CD14-positive monocyte (primary cell): ENCODE data around the gene NOSIP. TPM values are rescaled to one million over a fixed set of nuclear protein-coding genes. Genes with fewer than 3 reads are reported as not detected.

ENCODE experiments used
- DNase-seq, 3 donors: peaks; one replicate each; pipeline ENCODE4 v3.0.0-alpha.2; 2011 to 2022
- H2AFZ ChIP-seq: 2 replicates; pipeline ENCODE4 v1.6.0; 2012; ENCODE audit warnings: mild to moderate bottlenecking, low read depth, low read length, inconsistent platforms; ENCODE audit not compliant: insufficient read depth, poor library complexity, severe bottlenecking
- H3K27ac ChIP-seq, 2 donors: 1 replicate in 1 of 2; 2 replicates in 1 of 2; pipeline ENCODE4 v1.5.1; 2012 to 2013; ENCODE audit warnings: low read length in 2 of 2, control low read depth in 1 of 2, inconsistent platforms in 1 of 2, low read depth in 1 of 2, mild to moderate bottlenecking in 1 of 2
- H3K27me3 ChIP-seq, 2 donors: one replicate each; pipeline versions ENCODE4 v1.6.0 to v1.6.1; 2011 to 2013; ENCODE audit warnings: low read length in 2 of 2; ENCODE audit not compliant: control insufficient read depth in 2 of 2, insufficient read depth in 2 of 2
- H3K36me3 ChIP-seq, 2 donors: replicated peaks in 1 of 2; 1 replicate in 1 of 2; 2 replicates in 1 of 2; pipeline versions ENCODE4 v1.5.1 to v1.6.1; 2012 to 2013; ENCODE audit warnings: low read length in 2 of 2, control low read depth in 1 of 2, inconsistent platforms in 1 of 2, mild to moderate bottlenecking in 1 of 2; ENCODE audit not compliant: insufficient read depth in 2 of 2, control insufficient read depth in 1 of 2
- H3K4me1 ChIP-seq, 2 donors: 1 replicate in 1 of 2; 2 replicates in 1 of 2; pipeline versions ENCODE4 v1.5.1 to v1.6.1; 2012 to 2013; ENCODE audit warnings: low read length in 2 of 2, control low read depth in 1 of 2, inconsistent platforms in 1 of 2, mild to moderate bottlenecking in 1 of 2, moderate library complexity in 1 of 2; ENCODE audit not compliant: insufficient read depth in 2 of 2, control insufficient read depth in 1 of 2
- H3K4me2 ChIP-seq: replicated peaks from 2 replicates; pipeline ENCODE3; 2012; ENCODE audit warnings: low read length, moderate library complexity, mild to moderate bottlenecking; ENCODE audit not compliant: poor library complexity, severe bottlenecking; ENCODE audit errors: extremely low read depth
- H3K4me3 ChIP-seq, 3 experiments: fragments of 200-600 bp in 1 of 3; sonication (generic) in 1 of 3; replicated peaks in 1 of 3; 1 replicate in 2 of 3; 2 replicates in 1 of 3; pipeline ENCODE4 v1.5.1; 2011 to 2013; ENCODE audit warnings: low read length in 3 of 3, mild to moderate bottlenecking in 3 of 3, control low read depth in 2 of 3, low read depth in 2 of 3, inconsistent platforms in 1 of 3, moderate library complexity in 1 of 3
- H3K79me2 ChIP-seq: 2 replicates; pipeline ENCODE4 v1.6.0; 2012; ENCODE audit warnings: mild to moderate bottlenecking, control low read depth, inconsistent platforms, low read length, moderate library complexity; ENCODE audit not compliant: insufficient read depth
- H3K9ac ChIP-seq: 2 replicates; pipeline ENCODE4 v1.6.0; 2017; ENCODE audit warnings: low read length, mild to moderate bottlenecking; ENCODE audit not compliant: insufficient read depth, poor library complexity, severe bottlenecking
- H3K9me3 ChIP-seq, 2 donors: replicated peaks in 1 of 2; 1 replicate in 1 of 2; 2 replicates in 1 of 2; pipeline versions ENCODE4 v1.5.1 to v1.6.1; 2012 to 2013; ENCODE audit warnings: low read length in 2 of 2, control low read depth in 1 of 2; ENCODE audit not compliant: control insufficient read depth in 1 of 2, insufficient read depth in 1 of 2
- H4K20me1 ChIP-seq: 2 replicates; pipeline ENCODE4 v1.6.0; 2012; ENCODE audit warnings: mild to moderate bottlenecking, low read length, control low read depth, moderate library complexity; ENCODE audit not compliant: insufficient read depth
- H3K27ac Mint-ChIP-seq, 7 donors: one replicate each; pipeline ENCODE4 v1.8.0; 2020; ENCODE audit warnings: mild to moderate bottlenecking in 7 of 7, mixed read lengths in 7 of 7, moderate library complexity in 6 of 7, inconsistent platforms in 2 of 7
- H3K27me3 Mint-ChIP-seq, 3 donors: one replicate each; pipeline ENCODE4 v1.8.0; 2021 to 2022; ENCODE audit warnings: low read depth in 3 of 3, mild to moderate bottlenecking in 3 of 3, mixed read lengths in 3 of 3, moderate library complexity in 3 of 3, inconsistent platforms in 1 of 3
- H3K36me3 Mint-ChIP-seq, 2 donors: one replicate each; pipeline ENCODE4 v1.8.0; 2020; ENCODE audit warnings: mixed read lengths in 2 of 2, inconsistent platforms in 1 of 2, mild to moderate bottlenecking in 1 of 2
- H3K4me1 Mint-ChIP-seq: one replicate; pipeline ENCODE4 v1.8.0; 2020; ENCODE audit warnings: mild to moderate bottlenecking, mixed read lengths
- H3K4me3 Mint-ChIP-seq, 2 donors: one replicate each; pipeline ENCODE4 v1.8.0; 2020; ENCODE audit warnings: mild to moderate bottlenecking in 2 of 2, mixed read lengths in 2 of 2, moderate library complexity in 1 of 2
- H3K9me3 Mint-ChIP-seq, 7 donors: one replicate each; pipeline ENCODE4 v1.8.0; 2020 to 2022; ENCODE audit warnings: mixed read lengths in 7 of 7, mild to moderate bottlenecking in 6 of 7, moderate library complexity in 6 of 7, inconsistent platforms in 2 of 7
- CTCF ChIP-seq: fragments of 200-600 bp; IDR thresholded peaks from one replicate; pipeline ENCODE4 v1.8.0; 2022; ENCODE audit warnings: antibody characterized with exemption, mild to moderate bottlenecking
- WGBS: methylation state at CpG from one replicate; pipeline ENCODE4 v1.1.5; 2013; ENCODE audit warnings: missing lambda C conversion rate; ENCODE audit not compliant: insufficient coverage; 5-methylcytosine and 5-hydroxymethylcytosine counted together
- intact Hi-C, 2 donors: fragments of 100-400 bp; cut with micrococcal nuclease; formaldehyde crosslinking; loops; one replicate each; pipeline versions ENCODE4 v1.15.0 to v1.15.1; 2023
- polyA plus RNA-seq, 3 donors: library from polyadenylated mRNA; depleted of rRNA in 1 of 3; unstranded in 2 of 3; stranded (reverse) in 1 of 3; fragments of 300-500 nt in 2 of 3; fragments of >200 nt in 1 of 3; fragmentation: Illumina TruSeq in 2 of 3; gene quantifications; 1 replicate in 2 of 3; 2 replicates in 1 of 3; pipeline ENCODE4 v1.2.3, GENCODE V29; 2012 to 2021
- small RNA-seq: library from RNA; depleted of rRNA; stranded (forward); fragments of <200 nt; gene quantifications from one replicate; pipeline ENCODE3, GENCODE V24; 2012; ENCODE audit warnings: low read depth; ENCODE audit not compliant: insufficient read length

Gene NOSIP
- polyA plus RNA-seq, 3 donors, result 63.4 to 120 (median 96.4) TPM

- WGBS, result 85% methylated on average over 6 of the region's 12 CpGs
- no peak overlapping the region for H3K27ac ChIP-seq
- H3K9ac ChIP-seq, result no peak overlapping the region
- Mint-ChIP-seq H3K27ac (no peak overlapping the region), H3K36me3 (peaks cover 2 to 3% of the 10 kb centered on the region in 2 donors), H3K4me3 (no peak overlapping the region), H3K4me1 (peaks cover 44% of the 10 kb centered on the region), H3K27me3 (peaks cover 3 to 12% (median 3%) of the 10 kb centered on the region in 3 donors), H3K9me3 (peaks cover 0 to 4% (median 1%) of the 10 kb centered on the region in 7 donors)
- no peaks in the 10 kb centered on the region for H3K36me3 ChIP-seq
- no peak overlapping the region for H2AFZ ChIP-seq
- no peaks in the 10 kb centered on the region for H3K27me3 ChIP-seq
- TF ChIP-seq CTCF, result no peak
- no peak overlapping the region for H3K4me3 ChIP-seq
- no peak for DNase-seq
- H3K79me2 ChIP-seq, result peaks cover 7% of the 10 kb centered on the region
- H3K4me2 ChIP-seq, result no peak overlapping the region
- peaks cover 0 to 3% of the 10 kb centered on the region in 2 donors for H3K9me3 ChIP-seq
- intact Hi-C loops, result loop anchor here in 1 of 2 donors (2.0 kb wide), 1 partner anchor 63 kb away; no protein-coding TSS in a partner anchor
- no peaks in the 10 kb centered on the region for H4K20me1 ChIP-seq
- peaks cover 39 to 42% of the 10 kb centered on the region in 2 donors for H3K4me1 ChIP-seq
Observed at GRCh38 chr19:49507803-49508494, 72.4 kb downstream of the NOSIP start.

- Histone ChIP-seq H3K9me3 (peaks cover 0 to 3% of the 10 kb centered on the region in 2 donors), H4K20me1 (no peaks in the 10 kb centered on the region), H3K9ac (no peak overlapping the region), H3K4me1 (peaks cover 32% of the 10 kb centered on the region in 2 donors), H3K4me3 (peak overlapping the region in 1 of 3 experiments; percentile 45), H2AFZ (no peak overlapping the region), H3K36me3 (no peaks in the 10 kb centered on the region), H3K27me3 (no peaks in the 10 kb centered on the region), H3K27ac (no peak overlapping the region), H3K4me2 (peak overlapping the region; percentile 42), H3K79me2 (no peaks in the 10 kb centered on the region)
- Mint-ChIP-seq H3K4me1 (peaks cover 36% of the 10 kb centered on the region), H3K4me3 (peak overlapping the region; percentile 27 to 70), H3K9me3 (peaks cover 0 to 4% (median 0%) of the 10 kb centered on the region in 7 donors), H3K27me3 (peaks cover 4 to 12% (median 6%) of the 10 kb centered on the region in 3 donors), H3K36me3 (peaks cover 2 to 3% of the 10 kb centered on the region in 2 donors), H3K27ac (peak overlapping the region in 6 of 7 donors; percentile 33 to 88 (median 78))
- TF ChIP-seq CTCF, result peak; percentile 83
- WGBS, result 16% methylated on average over 5 of the region's 8 CpGs
- peak; percentile 67 to 73 (median 69) for DNase-seq
- intact Hi-C loops, result loop anchor here in 1 of 2 donors (1.0 to 2.0 kb wide), 2 partner anchors 40 to 64 kb away; no protein-coding TSS in a partner anchor
Observed at GRCh38 chr19:49506575-49507105, 73.7 kb downstream of the NOSIP start.

Small RNAs within 50 kb of the gene (small RNA-seq; reads per million reads assigned to genes)
- not detected for gene RF00019

Other genes with a start within 250 kb of the NOSIP start
- gene CD37, start 245.2 kb downstream of the NOSIP start, polyA plus RNA-seq, result 100 to 1,000 TPM; 147 to 380 (median 194) TPM
- not detected for gene TEAD2, start 218.1 kb downstream of the NOSIP start, polyA plus RNA-seq
- not detected for gene DKKL1, start 216.7 kb downstream of the NOSIP start, polyA plus RNA-seq
- gene KASH5, start 192.3 kb downstream of the NOSIP start, polyA plus RNA-seq, result not detected
- gene PTH2, start 157.1 kb downstream of the NOSIP start, polyA plus RNA-seq, result not detected
- gene GFY, start 155.2 kb downstream of the NOSIP start, polyA plus RNA-seq, result not detected
- under 1 TPM in 2 of 3 donors, not detected in 1; 0.04 to 0.09 TPM for gene SLC17A7, start 139.0 kb downstream of the NOSIP start, polyA plus RNA-seq
- gene PIH1D1, start 128.7 kb downstream of the NOSIP start, polyA plus RNA-seq, result 100 to 1,000 TPM in 1 of 3 donors, 10 to 100 TPM in 2; 62.3 to 102 (median 83.9) TPM
- 10 to 100 TPM; 30.8 to 39.5 (median 31.2) TPM for gene ALDH16A1, start 127.3 kb downstream of the NOSIP start, polyA plus RNA-seq
- 10 to 100 TPM in 1 of 3 donors, 1 to 10 TPM in 2; 5.0 to 13.8 (median 6.9) TPM for gene FLT3LG, start 106.3 kb downstream of the NOSIP start, polyA plus RNA-seq
- 1,000 to 10,000 TPM in 1 of 3 donors, 100 to 1,000 TPM in 2; 655 to 1,621 (median 663) TPM for gene RPL13A, start 92.9 kb downstream of the NOSIP start, polyA plus RNA-seq
- gene RPS11, start 84.1 kb downstream of the NOSIP start, polyA plus RNA-seq, result 1,000 to 10,000 TPM; 1,103 to 4,925 (median 1,481) TPM
- gene FCGRT, start 67.9 kb downstream of the NOSIP start, polyA plus RNA-seq, result 100 to 1,000 TPM; 720 to 930 (median 724) TPM
- gene RCN3, start 52.6 kb downstream of the NOSIP start, polyA plus RNA-seq, result 10 to 100 TPM in 1 of 3 donors, not detected in 2; 50.2 TPM
- under 1 TPM in 1 of 3 donors, not detected in 2; 0.49 TPM for gene PRRG2, start 760 bp upstream of the NOSIP start, polyA plus RNA-seq
- gene PRR12, start 10.6 kb upstream of the NOSIP start, polyA plus RNA-seq, result 1 to 10 TPM in 1 of 3 donors, under 1 TPM in 2; 0.04 to 3.3 (median 0.11) TPM
- gene RRAS, start 59.6 kb upstream of the NOSIP start, polyA plus RNA-seq, result 10 to 100 TPM; 74.9 to 91.7 (median 80.0) TPM
- 1 to 10 TPM in 1 of 3 donors, under 1 TPM in 2; 0.39 to 7.5 (median 0.68) TPM for gene SCAF1, start 61.7 kb upstream of the NOSIP start, polyA plus RNA-seq
- gene IRF3, start 85.3 kb upstream of the NOSIP start, polyA plus RNA-seq, result 100 to 1,000 TPM in 1 of 3 donors, 10 to 100 TPM in 2; 29.8 to 115 (median 41.1) TPM
- 10 to 100 TPM in 1 of 3 donors, 1 to 10 TPM in 2; 5.7 to 10.3 (median 8.6) TPM for gene BCL2L12, start 85.4 kb upstream of the NOSIP start, polyA plus RNA-seq
- 10 to 100 TPM; 60.1 to 94.4 (median 74.3) TPM for gene PRMT1, start 96.7 kb upstream of the NOSIP start, polyA plus RNA-seq
- gene ADM5, start 109.0 kb upstream of the NOSIP start, polyA plus RNA-seq, result 1 to 10 TPM in 1 of 3 donors, not detected in 2; 1.2 TPM
- not detected for gene CPT1C, start 110.6 kb upstream of the NOSIP start, polyA plus RNA-seq
- under 1 TPM; 0.37 to 0.81 (median 0.51) TPM for gene TSKS, start 182.8 kb upstream of the NOSIP start, polyA plus RNA-seq
- gene AP2A1, start 186.4 kb upstream of the NOSIP start, polyA plus RNA-seq, result 100 to 1,000 TPM in 1 of 3 donors, 10 to 100 TPM in 2; 12.1 to 117 (median 15.1) TPM
- 10 to 100 TPM in 1 of 3 donors, 1 to 10 TPM in 2; 5.3 to 16.7 (median 5.3) TPM for gene FUZ, start 232.7 kb upstream of the NOSIP start, polyA plus RNA-seq
- 10 to 100 TPM; 13.9 to 52.9 (median 18.5) TPM for gene MED25, start 237.7 kb upstream of the NOSIP start, polyA plus RNA-seq